Measurements from ENCODE around the gene ARHGAP4. TPM values are rescaled to one million over a fixed set of nuclear protein-coding genes. Genes with fewer than 3 reads are reported as not detected.

ARHGAP4 gene
- total RNA-seq, 3 donors from 2014 or later (not counting 1 experiment from before 2014, with no cell fraction given): 352 to 398 (median 384) TPM

GRCh38 chrX:153909980-153910360, 16.1 kb downstream of the ARHGAP4 start:
- no peaks in the 10 kb centered on the region for H3K36me3 Mint-ChIP-seq
- no peaks in the 10 kb centered on the region for H3K27me3 Mint-ChIP-seq (ENCODE audit: low read depth in 2 of 2)
- ATAC-seq: no peak
- no peak overlapping the region for H3K27ac Mint-ChIP-seq
- no peak for TF ChIP-seq CTCF (IDR thresholded peaks at IDR 0.05)
- Histone ChIP-seq H3K36me3 (ENCODE audit: control insufficient read depth, insufficient read depth, low read length) (peaks cover 51% of the 10 kb centered on the region), H3K9me3 (ENCODE audit: control insufficient read depth, insufficient read depth, low read length) (no peaks in the 10 kb centered on the region), H3K27me3 (ENCODE audit: control insufficient read depth, insufficient read depth, low read length) (no peaks in the 10 kb centered on the region), H3K4me1 (ENCODE audit: control insufficient read depth, insufficient read depth, low read length) (peaks cover 25% of the 10 kb centered on the region), H3K27ac (ENCODE audit: low read length) (no peak overlapping the region), H3K4me3 (ENCODE audit: low read length) (no peak overlapping the region)
- peaks cover 15 to 26% of the 10 kb centered on the region in 2 donors for H3K4me1 Mint-ChIP-seq
- 94% methylated on average over 20 of the region's 25 CpGs for WGBS (ENCODE audit: insufficient coverage)
- no peak overlapping the region for H3K4me3 Mint-ChIP-seq
- H3K9me3 Mint-ChIP-seq: no peaks in the 10 kb centered on the region
- no peak for DNase-seq
- intact Hi-C loops (cut with micrococcal nuclease): loop anchor here (5.0 kb wide), 1 partner anchor 93 kb away; no protein-coding TSS in a partner anchor

GRCh38 chrX:153909024-153909979, 16.8 kb downstream of the ARHGAP4 start:
- ATAC-seq: no peak
- Histone ChIP-seq H3K27me3 (ENCODE audit: control insufficient read depth, insufficient read depth, low read length) (no peaks in the 10 kb centered on the region), H3K36me3 (ENCODE audit: control insufficient read depth, insufficient read depth, low read length) (peaks cover 51% of the 10 kb centered on the region), H3K27ac (ENCODE audit: low read length) (no peak overlapping the region), H3K9me3 (ENCODE audit: control insufficient read depth, insufficient read depth, low read length) (no peaks in the 10 kb centered on the region), H3K4me1 (ENCODE audit: control insufficient read depth, insufficient read depth, low read length) (peaks cover 32% of the 10 kb centered on the region), H3K4me3 (ENCODE audit: low read length) (no peak overlapping the region)
- no peak overlapping the region for H3K4me3 Mint-ChIP-seq
- no peaks in the 10 kb centered on the region for H3K36me3 Mint-ChIP-seq
- no peak for TF ChIP-seq CTCF (IDR thresholded peaks at IDR 0.05)
- 95% methylated on average over 37 of the region's 37 CpGs for WGBS (ENCODE audit: insufficient coverage)
- intact Hi-C loops (cut with micrococcal nuclease): loop anchor here (5.0 kb wide), 1 partner anchor 92 kb away; no protein-coding TSS in a partner anchor
- H3K9me3 Mint-ChIP-seq: no peaks in the 10 kb centered on the region
- H3K4me1 Mint-ChIP-seq: peaks cover 15 to 29% of the 10 kb centered on the region in 2 donors
- H3K27me3 Mint-ChIP-seq (ENCODE audit: low read depth in 2 of 2): no peaks in the 10 kb centered on the region
- no peak for DNase-seq
- H3K27ac Mint-ChIP-seq: no peak overlapping the region

GRCh38 chrX:153908219-153908860, 17.7 kb downstream of the ARHGAP4 start:
- WGBS (ENCODE audit: insufficient coverage): 95% methylated on average over 23 of the region's 23 CpGs
- H3K27me3 ChIP-seq (ENCODE audit: control insufficient read depth, insufficient read depth, low read length): no peaks in the 10 kb centered on the region
- no peak for TF ChIP-seq CTCF (IDR thresholded peaks at IDR 0.05)
- Mint-ChIP-seq H3K9me3 (no peaks in the 10 kb centered on the region), H3K36me3 (no peaks in the 10 kb centered on the region), H3K27me3 (ENCODE audit: low read depth in 2 of 2) (no peaks in the 10 kb centered on the region), H3K27ac (peak overlapping the region in 1 of 2 donors; percentile 67), H3K4me3 (no peak overlapping the region), H3K4me1 (peaks cover 15 to 37% of the 10 kb centered on the region in 2 donors)
- peaks cover 42% of the 10 kb centered on the region for H3K36me3 ChIP-seq (ENCODE audit: control insufficient read depth, insufficient read depth, low read length)
- H3K4me1 ChIP-seq (ENCODE audit: control insufficient read depth, insufficient read depth, low read length): peaks cover 41% of the 10 kb centered on the region
- H3K9me3 ChIP-seq (ENCODE audit: control insufficient read depth, insufficient read depth, low read length): no peaks in the 10 kb centered on the region
- DNase-seq: no peak
- ATAC-seq: no peak
- H3K27ac ChIP-seq (ENCODE audit: low read length): no peak overlapping the region
- no peak overlapping the region for H3K4me3 ChIP-seq (ENCODE audit: low read length)
- intact Hi-C loops (cut with micrococcal nuclease): loop anchor here (5.0 kb wide), 1 partner anchor 91 kb away; no protein-coding TSS in a partner anchor
